DND-41 (cell line): ENCODE results near the gene CERK.

Source experiments
- EZH2 ChIP-seq: IDR thresholded peaks from 3 replicates; pipeline ENCODE4 v1.6.1; 2012; ENCODE audit warnings: borderline replicate concordance, low read depth, mild to moderate bottlenecking, moderate library complexity, low read length, inconsistent platforms; ENCODE audit not compliant: severe bottlenecking
- TF ChIP-seq, protein P1 (sequence below): IDR thresholded peaks from 2 replicates; pipeline ENCODE4 v1.5.1; 2012; ENCODE audit warnings: borderline replicate concordance, low read length, moderate library complexity, mild to moderate bottlenecking; ENCODE audit not compliant: poor library complexity, severe bottlenecking; ENCODE audit errors: extremely low read depth

DNA sequence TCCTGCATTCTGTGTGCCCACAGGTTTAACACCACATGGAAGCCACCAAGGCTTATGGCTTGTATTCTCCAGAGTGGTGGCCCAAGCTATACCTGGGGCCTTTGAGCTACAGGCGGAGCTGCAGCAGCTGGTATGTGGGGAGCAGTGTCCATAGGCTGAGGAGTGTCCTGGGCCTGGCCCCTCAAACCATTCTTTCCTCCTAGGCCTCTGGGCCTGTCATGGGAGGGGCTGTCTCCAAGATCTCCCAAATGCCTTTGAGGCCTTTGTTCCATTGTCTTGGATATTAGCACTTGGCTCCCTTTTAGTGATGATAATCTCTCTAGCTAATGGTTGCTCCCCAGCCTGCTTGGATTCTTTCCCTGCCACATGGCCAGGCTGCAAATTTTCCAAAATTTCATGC lies 18.0 kb upstream of the CERK start:
- TF ChIP-seq, protein P1, sequence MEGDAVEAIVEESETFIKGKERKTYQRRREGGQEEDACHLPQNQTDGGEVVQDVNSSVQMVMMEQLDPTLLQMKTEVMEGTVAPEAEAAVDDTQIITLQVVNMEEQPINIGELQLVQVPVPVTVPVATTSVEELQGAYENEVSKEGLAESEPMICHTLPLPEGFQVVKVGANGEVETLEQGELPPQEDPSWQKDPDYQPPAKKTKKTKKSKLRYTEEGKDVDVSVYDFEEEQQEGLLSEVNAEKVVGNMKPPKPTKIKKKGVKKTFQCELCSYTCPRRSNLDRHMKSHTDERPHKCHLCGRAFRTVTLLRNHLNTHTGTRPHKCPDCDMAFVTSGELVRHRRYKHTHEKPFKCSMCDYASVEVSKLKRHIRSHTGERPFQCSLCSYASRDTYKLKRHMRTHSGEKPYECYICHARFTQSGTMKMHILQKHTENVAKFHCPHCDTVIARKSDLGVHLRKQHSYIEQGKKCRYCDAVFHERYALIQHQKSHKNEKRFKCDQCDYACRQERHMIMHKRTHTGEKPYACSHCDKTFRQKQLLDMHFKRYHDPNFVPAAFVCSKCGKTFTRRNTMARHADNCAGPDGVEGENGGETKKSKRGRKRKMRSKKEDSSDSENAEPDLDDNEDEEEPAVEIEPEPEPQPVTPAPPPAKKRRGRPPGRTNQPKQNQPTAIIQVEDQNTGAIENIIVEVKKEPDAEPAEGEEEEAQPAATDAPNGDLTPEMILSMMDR = no peak
- no peak for TF ChIP-seq EZH2
